HEK293 (cell line): Measurements from ENCODE around the gene MYO1E.

Experiments
- CTCF ChIA-PET: fragments of 350-600 bp; formaldehyde crosslinking; extraction: SDS; loops from one replicate; lab custom pipeline; 2021; ENCODE audit warnings: antibody characterized with exemption; lab: Yijun Ruan, JAX
- POLR2A ChIA-PET: fragments of 300-600 bp; formaldehyde crosslinking; extraction: SDS; loops from one replicate; lab custom pipeline; 2020; ENCODE audit warnings: antibody characterized with exemption, inconsistent platforms; lab: Yijun Ruan, JAX
- H3K27ac ChIP-seq: fragments of 200-500 bp; sonication (Bioruptor generic); 2 replicates; pipeline ENCODE4 v1.5.1; 2014; ENCODE audit warnings: low read depth, low read length, control low read depth, inconsistent platforms; ENCODE audit errors: extremely low read depth
- H3K36me3 ChIP-seq, 2 experiments: fragments of 200-500 bp in 1 of 2; sonication (Bioruptor generic) in 1 of 2; 1 replicate in 1 of 2; 2 replicates in 1 of 2; pipeline ENCODE4 v1.5.1; 2014 to 2017; ENCODE audit warnings: inconsistent platforms in 2 of 2, low read length in 2 of 2; ENCODE audit not compliant: control insufficient read depth in 2 of 2, insufficient read depth in 1 of 2
- H3K4me1 ChIP-seq: fragments of 200-500 bp; sonication (Bioruptor generic); 2 replicates; pipeline ENCODE4 v1.5.1; 2014; ENCODE audit warnings: mild to moderate bottlenecking, low read length, inconsistent platforms; ENCODE audit not compliant: control insufficient read depth, insufficient read depth
- H3K4me3 ChIP-seq: 2 replicates; pipeline ENCODE4 v1.5.1; 2011; ENCODE audit warnings: low read depth, mild to moderate bottlenecking, control low read depth, low read length, moderate library complexity
- H3K9me3 ChIP-seq: fragments of 200-500 bp; sonication (Bioruptor generic); 2 replicates; pipeline ENCODE4 v1.5.1; 2014; ENCODE audit warnings: low read depth, low read length, inconsistent platforms; ENCODE audit not compliant: control insufficient read depth, insufficient read depth
- OSR2 ChIP-seq: fragments of 450-650 bp; formaldehyde crosslinking; IDR thresholded peaks from 2 replicates; pipeline ENCODE4 v1.5.1; 2016; ENCODE audit warnings: missing biosample characterization, missing genetic modification characterization
- OVOL3 ChIP-seq: fragments of 450-650 bp; formaldehyde crosslinking; IDR thresholded peaks from 2 replicates; pipeline ENCODE4 v1.5.1; 2016; ENCODE audit warnings: missing biosample characterization, missing genetic modification characterization
- PRDM1 ChIP-seq: fragments of 450-650 bp; formaldehyde crosslinking; IDR thresholded peaks from 2 replicates; pipeline ENCODE4; 2016; ENCODE audit warnings: missing biosample characterization, missing genetic modification characterization
- SP7 ChIP-seq: fragments of 450-650 bp; formaldehyde crosslinking; IDR thresholded peaks from 2 replicates; pipeline ENCODE4 v1.5.1; 2016; ENCODE audit warnings: missing biosample characterization, missing genetic modification characterization
- ZFP37 ChIP-seq: fragments of 450-650 bp; formaldehyde crosslinking; IDR thresholded peaks from 2 replicates; pipeline ENCODE4 v1.5.1; 2016; ENCODE audit warnings: missing biosample characterization, missing genetic modification characterization
- ZFP69B ChIP-seq: fragments of 450-650 bp; formaldehyde crosslinking; IDR thresholded peaks from 2 replicates; pipeline ENCODE4 v1.5.1; 2016; ENCODE audit warnings: missing biosample characterization, missing genetic modification characterization
- ZNF114 ChIP-seq: fragments of 450-650 bp; formaldehyde crosslinking; IDR thresholded peaks from 2 replicates; pipeline ENCODE4 v1.5.0; 2017; ENCODE audit warnings: missing biosample characterization, missing genetic modification characterization
- ZNF302 ChIP-seq: fragments of 450-650 bp; formaldehyde crosslinking; IDR thresholded peaks from 2 replicates; pipeline ENCODE4 v1.5.1; 2016; ENCODE audit warnings: missing biosample characterization, missing genetic modification characterization, low read depth
- ZNF391 ChIP-seq: fragments of 450-650 bp; formaldehyde crosslinking; IDR thresholded peaks from 2 replicates; pipeline ENCODE4 v1.5.1; 2016; ENCODE audit warnings: low read depth, missing biosample characterization, missing genetic modification characterization, borderline replicate concordance
- ZNF473 ChIP-seq: fragments of 450-650 bp; formaldehyde crosslinking; IDR thresholded peaks from 2 replicates; pipeline ENCODE4 v1.5.1; 2017; ENCODE audit warnings: missing biosample characterization, missing genetic modification characterization
- ZNF510 ChIP-seq: fragments of 450-650 bp; formaldehyde crosslinking; IDR thresholded peaks from 2 replicates; pipeline ENCODE4 v1.5.1; 2018; ENCODE audit warnings: mild to moderate bottlenecking, missing genetic modification characterization, missing biosample characterization; ENCODE audit not compliant: insufficient replicate concordance
- ZSCAN30 ChIP-seq: fragments of 450-650 bp; IDR thresholded peaks from 2 replicates; pipeline ENCODE4 v1.5.1; 2018; ENCODE audit warnings: missing biosample characterization, mild to moderate bottlenecking, missing genetic modification characterization, moderate library complexity
- TF ChIP-seq, protein P1 (sequence below): fragments of 450-650 bp; formaldehyde crosslinking; IDR thresholded peaks from 2 replicates; pipeline ENCODE4 v1.5.1; 2016; ENCODE audit warnings: missing biosample characterization, missing genetic modification characterization
- TF ChIP-seq, protein P2 (sequence below): fragments of 450-650 bp; formaldehyde crosslinking; IDR thresholded peaks from 2 replicates; pipeline ENCODE4 v1.5.1; 2016; ENCODE audit warnings: missing biosample characterization, missing genetic modification characterization
- TF ChIP-seq, protein P3 (sequence below): fragments of 450-650 bp; formaldehyde crosslinking; IDR thresholded peaks from 2 replicates; pipeline ENCODE4 v1.5.0; 2017; ENCODE audit warnings: missing biosample characterization, missing genetic modification characterization, borderline replicate concordance
- TF ChIP-seq, protein P4 (sequence below): fragments of 450-650 bp; formaldehyde crosslinking; IDR thresholded peaks from 2 replicates; pipeline ENCODE4 v1.5.1; 2017; ENCODE audit warnings: missing biosample characterization, missing genetic modification characterization
- TF ChIP-seq, protein P5 (sequence below): fragments of 450-650 bp; formaldehyde crosslinking; IDR thresholded peaks from 2 replicates; pipeline ENCODE4 v1.5.1; 2017; ENCODE audit warnings: missing biosample characterization, missing genetic modification characterization

Gene MYO1E

DNA sequence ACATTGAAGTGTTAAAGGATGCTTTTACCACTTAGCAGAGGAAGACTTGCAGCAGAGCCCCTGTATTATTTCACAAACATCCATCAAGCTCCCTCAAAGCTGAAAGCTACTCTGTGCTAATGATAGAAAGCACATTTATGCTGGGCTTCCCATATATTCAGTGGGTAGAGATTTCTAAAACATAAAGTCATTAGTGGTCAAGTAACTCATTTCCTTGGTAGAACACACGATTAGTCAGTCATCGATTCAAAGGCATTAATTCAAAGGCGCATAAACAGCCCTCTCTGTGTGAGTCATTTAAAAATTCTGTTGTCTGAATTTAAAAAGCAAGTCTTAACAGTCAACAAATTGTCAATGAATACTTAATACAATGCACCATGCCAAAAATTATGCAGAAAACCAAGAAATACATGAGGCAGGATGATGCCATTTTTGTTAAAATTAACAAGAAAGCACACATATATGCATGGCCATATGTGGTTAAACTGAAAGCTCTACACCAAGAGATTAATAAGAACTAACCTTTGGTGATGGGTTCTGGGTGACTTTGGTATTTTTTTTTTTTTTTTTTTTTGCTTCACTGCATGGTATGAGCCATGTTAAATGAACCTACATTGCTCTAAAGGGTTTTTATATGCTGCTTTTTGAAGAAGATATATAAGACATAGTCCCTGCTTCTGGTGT, 104.4 kb downstream of the MYO1E start (continued):
- TF ChIP-seq, protein P1, sequence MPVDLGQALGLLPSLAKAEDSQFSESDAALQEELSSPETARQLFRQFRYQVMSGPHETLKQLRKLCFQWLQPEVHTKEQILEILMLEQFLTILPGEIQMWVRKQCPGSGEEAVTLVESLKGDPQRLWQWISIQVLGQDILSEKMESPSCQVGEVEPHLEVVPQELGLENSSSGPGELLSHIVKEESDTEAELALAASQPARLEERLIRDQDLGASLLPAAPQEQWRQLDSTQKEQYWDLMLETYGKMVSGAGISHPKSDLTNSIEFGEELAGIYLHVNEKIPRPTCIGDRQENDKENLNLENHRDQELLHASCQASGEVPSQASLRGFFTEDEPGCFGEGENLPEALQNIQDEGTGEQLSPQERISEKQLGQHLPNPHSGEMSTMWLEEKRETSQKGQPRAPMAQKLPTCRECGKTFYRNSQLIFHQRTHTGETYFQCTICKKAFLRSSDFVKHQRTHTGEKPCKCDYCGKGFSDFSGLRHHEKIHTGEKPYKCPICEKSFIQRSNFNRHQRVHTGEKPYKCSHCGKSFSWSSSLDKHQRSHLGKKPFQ (tag by site-specific recombination): no peak

DNA sequence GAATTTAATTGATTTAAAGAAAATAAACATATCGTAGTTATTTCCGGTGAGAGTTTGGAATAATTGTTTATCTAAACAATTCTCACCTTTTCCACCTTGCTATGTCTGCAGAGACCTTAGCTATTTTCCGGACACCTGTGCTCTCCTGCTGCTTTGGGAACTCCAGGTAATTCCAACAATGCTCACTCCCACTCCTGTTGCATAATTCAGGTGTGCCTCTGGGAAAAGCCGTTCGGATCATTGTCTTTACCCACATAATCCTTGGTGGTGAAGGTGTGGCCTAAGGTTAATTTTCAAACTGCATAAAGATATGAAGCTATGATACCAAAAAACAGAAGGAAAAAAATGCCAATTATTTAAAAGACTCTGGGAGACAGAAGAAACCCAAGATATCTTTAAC, 106.6 kb downstream of the MYO1E start:
- Histone ChIP-seq H3K4me3 (no peak overlapping the region), H3K9me3 (no peaks in the 10 kb centered on the region), H3K4me1 (no peaks in the 10 kb centered on the region), H3K36me3 (no peaks in the 10 kb centered on the region; a peak in 1 of 3 replicates), H3K27ac (no peak overlapping the region)
- TF ChIP-seq ZFP37: no peak
- TF ChIP-seq ZNF114 (tag by site-specific recombination): no peak
- no peak for TF ChIP-seq ZNF302 (tag by site-specific recombination)
- TF ChIP-seq, protein P2, sequence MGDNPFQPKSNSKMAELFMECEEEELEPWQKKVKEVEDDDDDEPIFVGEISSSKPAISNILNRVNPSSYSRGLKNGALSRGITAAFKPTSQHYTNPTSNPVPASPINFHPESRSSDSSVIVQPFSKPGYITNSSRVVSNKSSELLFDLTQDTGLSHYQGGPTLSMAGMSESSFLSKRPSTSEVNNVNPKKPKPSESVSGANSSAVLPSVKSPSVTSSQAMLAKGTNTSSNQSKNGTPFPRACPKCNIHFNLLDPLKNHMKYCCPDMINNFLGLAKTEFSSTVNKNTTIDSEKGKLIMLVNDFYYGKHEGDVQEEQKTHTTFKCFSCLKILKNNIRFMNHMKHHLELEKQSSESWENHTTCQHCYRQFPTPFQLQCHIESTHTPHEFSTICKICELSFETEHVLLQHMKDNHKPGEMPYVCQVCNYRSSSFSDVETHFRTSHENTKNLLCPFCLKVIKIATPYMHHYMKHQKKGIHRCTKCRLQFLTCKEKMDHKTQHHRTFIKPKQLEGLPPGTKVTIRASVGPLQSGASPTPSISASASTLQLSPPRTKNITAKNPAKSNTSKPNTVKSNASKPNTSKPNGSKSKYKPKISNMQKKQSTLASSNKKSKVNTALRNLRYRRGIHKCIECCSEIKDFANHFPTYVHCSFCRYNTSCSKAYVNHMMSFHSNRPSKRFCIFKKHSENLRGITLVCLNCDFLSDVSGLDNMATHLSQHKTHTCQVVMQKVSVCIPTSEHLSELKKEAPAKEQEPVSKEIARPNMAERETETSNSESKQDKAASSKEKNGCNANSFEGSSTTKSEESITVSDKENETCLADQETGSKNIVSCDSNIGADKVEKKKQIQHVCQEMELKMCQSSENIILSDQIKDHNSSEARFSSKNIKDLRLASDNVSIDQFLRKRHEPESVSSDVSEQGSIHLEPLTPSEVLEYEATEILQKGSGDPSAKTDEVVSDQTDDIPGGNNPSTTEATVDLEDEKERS (tag by site-specific recombination): no peak
- no peak for TF ChIP-seq SP7 (tag by site-specific recombination)
- TF ChIP-seq OSR2: no peak
- no peak for TF ChIP-seq ZNF391 (tag by site-specific recombination)
- TF ChIP-seq, protein P3, sequence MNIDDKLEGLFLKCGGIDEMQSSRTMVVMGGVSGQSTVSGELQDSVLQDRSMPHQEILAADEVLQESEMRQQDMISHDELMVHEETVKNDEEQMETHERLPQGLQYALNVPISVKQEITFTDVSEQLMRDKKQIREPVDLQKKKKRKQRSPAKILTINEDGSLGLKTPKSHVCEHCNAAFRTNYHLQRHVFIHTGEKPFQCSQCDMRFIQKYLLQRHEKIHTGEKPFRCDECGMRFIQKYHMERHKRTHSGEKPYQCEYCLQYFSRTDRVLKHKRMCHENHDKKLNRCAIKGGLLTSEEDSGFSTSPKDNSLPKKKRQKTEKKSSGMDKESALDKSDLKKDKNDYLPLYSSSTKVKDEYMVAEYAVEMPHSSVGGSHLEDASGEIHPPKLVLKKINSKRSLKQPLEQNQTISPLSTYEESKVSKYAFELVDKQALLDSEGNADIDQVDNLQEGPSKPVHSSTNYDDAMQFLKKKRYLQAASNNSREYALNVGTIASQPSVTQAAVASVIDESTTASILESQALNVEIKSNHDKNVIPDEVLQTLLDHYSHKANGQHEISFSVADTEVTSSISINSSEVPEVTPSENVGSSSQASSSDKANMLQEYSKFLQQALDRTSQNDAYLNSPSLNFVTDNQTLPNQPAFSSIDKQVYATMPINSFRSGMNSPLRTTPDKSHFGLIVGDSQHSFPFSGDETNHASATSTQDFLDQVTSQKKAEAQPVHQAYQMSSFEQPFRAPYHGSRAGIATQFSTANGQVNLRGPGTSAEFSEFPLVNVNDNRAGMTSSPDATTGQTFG (tag by site-specific recombination): no peak
- TF ChIP-seq, protein P4, sequence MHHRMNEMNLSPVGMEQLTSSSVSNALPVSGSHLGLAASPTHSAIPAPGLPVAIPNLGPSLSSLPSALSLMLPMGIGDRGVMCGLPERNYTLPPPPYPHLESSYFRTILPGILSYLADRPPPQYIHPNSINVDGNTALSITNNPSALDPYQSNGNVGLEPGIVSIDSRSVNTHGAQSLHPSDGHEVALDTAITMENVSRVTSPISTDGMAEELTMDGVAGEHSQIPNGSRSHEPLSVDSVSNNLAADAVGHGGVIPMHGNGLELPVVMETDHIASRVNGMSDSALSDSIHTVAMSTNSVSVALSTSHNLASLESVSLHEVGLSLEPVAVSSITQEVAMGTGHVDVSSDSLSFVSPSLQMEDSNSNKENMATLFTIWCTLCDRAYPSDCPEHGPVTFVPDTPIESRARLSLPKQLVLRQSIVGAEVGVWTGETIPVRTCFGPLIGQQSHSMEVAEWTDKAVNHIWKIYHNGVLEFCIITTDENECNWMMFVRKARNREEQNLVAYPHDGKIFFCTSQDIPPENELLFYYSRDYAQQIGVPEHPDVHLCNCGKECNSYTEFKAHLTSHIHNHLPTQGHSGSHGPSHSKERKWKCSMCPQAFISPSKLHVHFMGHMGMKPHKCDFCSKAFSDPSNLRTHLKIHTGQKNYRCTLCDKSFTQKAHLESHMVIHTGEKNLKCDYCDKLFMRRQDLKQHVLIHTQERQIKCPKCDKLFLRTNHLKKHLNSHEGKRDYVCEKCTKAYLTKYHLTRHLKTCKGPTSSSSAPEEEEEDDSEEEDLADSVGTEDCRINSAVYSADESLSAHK (tag by site-specific recombination): no peak
- TF ChIP-seq ZNF510 (tag by site-specific recombination): no peak
- TF ChIP-seq ZSCAN30 (tag by site-specific recombination): no peak
- no peak for TF ChIP-seq PRDM1 (tag by site-specific recombination)
- TF ChIP-seq ZNF473 (tag by site-specific recombination): no peak
- no peak for TF ChIP-seq ZFP69B (tag by site-specific recombination)
- TF ChIP-seq, protein P5, sequence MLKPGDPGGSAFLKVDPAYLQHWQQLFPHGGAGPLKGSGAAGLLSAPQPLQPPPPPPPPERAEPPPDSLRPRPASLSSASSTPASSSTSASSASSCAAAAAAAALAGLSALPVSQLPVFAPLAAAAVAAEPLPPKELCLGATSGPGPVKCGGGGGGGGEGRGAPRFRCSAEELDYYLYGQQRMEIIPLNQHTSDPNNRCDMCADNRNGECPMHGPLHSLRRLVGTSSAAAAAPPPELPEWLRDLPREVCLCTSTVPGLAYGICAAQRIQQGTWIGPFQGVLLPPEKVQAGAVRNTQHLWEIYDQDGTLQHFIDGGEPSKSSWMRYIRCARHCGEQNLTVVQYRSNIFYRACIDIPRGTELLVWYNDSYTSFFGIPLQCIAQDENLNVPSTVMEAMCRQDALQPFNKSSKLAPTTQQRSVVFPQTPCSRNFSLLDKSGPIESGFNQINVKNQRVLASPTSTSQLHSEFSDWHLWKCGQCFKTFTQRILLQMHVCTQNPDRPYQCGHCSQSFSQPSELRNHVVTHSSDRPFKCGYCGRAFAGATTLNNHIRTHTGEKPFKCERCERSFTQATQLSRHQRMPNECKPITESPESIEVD (tag by site-specific recombination): no peak
- TF ChIP-seq OVOL3 (tag by site-specific recombination): no peak
- ChIA-PET POLR2A (no interaction called here), CTCF (no interaction called here)
